ENCODE measurements around the gene RPIA. TPM values are rescaled to one million over a fixed set of nuclear protein-coding genes. Genes with fewer than 3 reads are reported as not detected.

Gene RPIA
- total and polyA plus RNA-seq, 2 of the 13 experiments (the other 11 are each of a cell fraction or from before 2014, with no cell fraction given) = 13.3 to 23.9 TPM

DNA sequence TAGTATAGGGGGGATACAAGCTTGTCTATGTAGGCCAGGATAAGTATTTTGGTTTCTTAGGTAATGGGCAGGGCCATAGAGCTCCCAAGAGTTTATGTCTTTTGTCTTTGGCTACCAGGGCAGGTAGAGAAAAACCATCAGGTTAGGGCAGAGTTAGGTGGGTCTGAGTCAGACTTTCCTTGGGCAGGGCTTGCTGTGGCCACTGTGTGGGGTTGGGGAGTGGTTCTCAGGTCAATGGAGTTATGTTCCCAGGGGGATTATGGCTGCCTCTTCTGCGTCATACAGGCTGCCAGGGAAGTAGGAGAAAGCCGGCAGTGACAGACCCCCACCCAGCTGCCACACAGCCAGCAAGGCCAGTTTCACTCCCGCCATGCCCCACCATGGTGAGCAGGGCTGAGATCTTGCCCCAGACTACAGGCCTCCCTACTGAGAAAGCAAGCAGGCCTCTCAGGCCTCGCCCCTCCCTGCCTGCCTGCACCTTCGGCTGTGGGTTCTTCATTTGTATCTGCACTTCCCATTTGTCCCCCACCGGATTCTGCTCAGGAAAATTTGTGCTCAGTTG lies 55.5 kb downstream of the RPIA start (continued):
- TF ChIP-seq, protein P1, sequence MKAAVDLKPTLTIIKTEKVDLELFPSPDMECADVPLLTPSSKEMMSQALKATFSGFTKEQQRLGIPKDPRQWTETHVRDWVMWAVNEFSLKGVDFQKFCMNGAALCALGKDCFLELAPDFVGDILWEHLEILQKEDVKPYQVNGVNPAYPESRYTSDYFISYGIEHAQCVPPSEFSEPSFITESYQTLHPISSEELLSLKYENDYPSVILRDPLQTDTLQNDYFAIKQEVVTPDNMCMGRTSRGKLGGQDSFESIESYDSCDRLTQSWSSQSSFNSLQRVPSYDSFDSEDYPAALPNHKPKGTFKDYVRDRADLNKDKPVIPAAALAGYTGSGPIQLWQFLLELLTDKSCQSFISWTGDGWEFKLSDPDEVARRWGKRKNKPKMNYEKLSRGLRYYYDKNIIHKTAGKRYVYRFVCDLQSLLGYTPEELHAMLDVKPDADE (CRISPR knock-in tag; IDR thresholded peaks at IDR 0.05) = no peak
- TF ChIP-seq ZSCAN12 (CRISPR knock-in tag; IDR thresholded peaks at IDR 0.05) = no peak
- TF ChIP-seq PHF8 (CRISPR knock-in tag; IDR thresholded peaks at IDR 0.05) = no peak
- no peak for TF ChIP-seq KLF13 (CRISPR knock-in tag; IDR thresholded peaks at IDR 0.05)
- TF ChIP-seq CREM (IDR thresholded peaks at IDR 0.05) = no peak
- no peak for TF ChIP-seq CREM (CRISPR knock-in tag; IDR thresholded peaks at IDR 0.05)
- no peak for TF ChIP-seq ZBTB38 (CRISPR knock-in tag; IDR thresholded peaks at IDR 0.05)
- TF ChIP-seq ZNF180 (CRISPR knock-in tag; IDR thresholded peaks at IDR 0.05; ENCODE audit: borderline replicate concordance, low read depth) = no peak

DNA sequence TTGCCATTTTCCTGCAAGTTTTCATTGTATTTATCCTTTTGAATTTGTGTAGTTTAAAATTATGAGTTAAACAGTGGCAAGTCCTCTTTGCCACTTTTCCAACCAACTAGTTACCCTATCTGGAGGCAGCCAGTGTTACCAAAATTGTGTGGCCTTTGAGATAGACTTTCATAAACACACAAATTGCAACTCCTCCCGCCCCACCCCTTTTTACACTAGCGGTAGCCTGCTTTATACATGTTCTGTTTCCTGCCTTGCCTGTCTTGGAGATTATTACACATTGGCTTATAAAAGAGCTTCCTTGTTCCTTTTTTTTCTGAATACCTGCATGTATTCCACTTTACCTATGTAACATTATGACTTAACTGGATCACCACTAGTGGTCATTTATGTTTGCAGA lies 56.5 kb downstream of the RPIA start:
- no peaks in the 10 kb centered on the region for H3K79me2 ChIP-seq (ENCODE audit: insufficient read depth, low read length)
- TF ChIP-seq NFE2L2 (IDR thresholded peaks at IDR 0.05; ENCODE audit: low read length) = no peak
- TF ChIP-seq, protein P2, sequence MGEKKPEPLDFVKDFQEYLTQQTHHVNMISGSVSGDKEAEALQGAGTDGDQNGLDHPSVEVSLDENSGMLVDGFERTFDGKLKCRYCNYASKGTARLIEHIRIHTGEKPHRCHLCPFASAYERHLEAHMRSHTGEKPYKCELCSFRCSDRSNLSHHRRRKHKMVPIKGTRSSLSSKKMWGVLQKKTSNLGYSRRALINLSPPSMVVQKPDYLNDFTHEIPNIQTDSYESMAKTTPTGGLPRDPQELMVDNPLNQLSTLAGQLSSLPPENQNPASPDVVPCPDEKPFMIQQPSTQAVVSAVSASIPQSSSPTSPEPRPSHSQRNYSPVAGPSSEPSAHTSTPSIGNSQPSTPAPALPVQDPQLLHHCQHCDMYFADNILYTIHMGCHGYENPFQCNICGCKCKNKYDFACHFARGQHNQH (CRISPR knock-in tag; IDR thresholded peaks at IDR 0.05) = no peak
- TF ChIP-seq, protein P3, sequence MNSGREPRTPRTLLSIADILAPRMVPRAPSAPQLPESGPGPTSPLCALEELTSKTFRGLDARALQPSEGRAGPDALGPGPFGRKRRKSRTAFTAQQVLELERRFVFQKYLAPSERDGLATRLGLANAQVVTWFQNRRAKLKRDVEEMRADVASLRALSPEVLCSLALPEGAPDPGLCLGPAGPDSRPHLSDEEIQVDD (CRISPR knock-in tag; IDR thresholded peaks at IDR 0.05; ENCODE audit: borderline replicate concordance) = no peak
- no peak for TF ChIP-seq KLF9 (CRISPR knock-in tag; IDR thresholded peaks at IDR 0.05; ENCODE audit: low read depth)
- TF ChIP-seq MBD4 (IDR thresholded peaks at IDR 0.05; ENCODE audit: borderline replicate concordance, low read length) = no peak
- TF ChIP-seq ZNF253 (CRISPR knock-in tag; IDR thresholded peaks at IDR 0.05; ENCODE audit: borderline replicate concordance) = no peak
- in situ Hi-C loops (cut with HindIII; ENCODE audit: extremely low pct_ligation_motif_present, low pct_unique_long_range_greater_than_20kb) (no loop called here), intact Hi-C loops (cut with micrococcal nuclease; ENCODE audit: unreplicated experiment) (no loop called here)
- ATAC-seq = no peak
- ChIA-PET POLR2A (no interaction called here), CTCF (ENCODE audit: low intra/inter-chr PET ratio, low total read pairs) (no interaction called here)
- H2AFZ ChIP-seq (ENCODE audit: low read length) = no peak overlapping the region
- no peaks in the 10 kb centered on the region for H3K27me3 ChIP-seq (ENCODE audit: control insufficient read depth in 1 of 2, insufficient read depth in 2 of 2, low read length in 2 of 2)
- BruUV-seq (replicated peaks) = no TSS peak
- no peak for DNase-seq (ENCODE audit: low spot score)
- H3K36me3 ChIP-seq (replicated peaks in 1 of 2; ENCODE audit: control insufficient read depth in 1 of 2, insufficient read depth in 2 of 2, low read length in 2 of 2) = peaks cover 10 to 78% of the 10 kb centered on the region in 2 experiments
- H3K4me1 ChIP-seq (ENCODE audit: insufficient read depth, low read length) = no peaks in the 10 kb centered on the region
- no peaks in the 10 kb centered on the region for H4K20me1 ChIP-seq (ENCODE audit: insufficient read depth, low read length)
- no peak overlapping the region for H3K9ac ChIP-seq (ENCODE audit: insufficient read depth, low read depth, low read length)
- no peaks in the 10 kb centered on the region for H3K9me3 ChIP-seq (ENCODE audit: low read length)
- no peak overlapping the region for H3K4me2 ChIP-seq (ENCODE audit: low read depth, low read length)
- no peak for FAIRE-seq
- no peak overlapping the region for H3K27ac ChIP-seq (ENCODE audit: extremely low read length, insufficient read depth, low read length)
- WGBS (ENCODE audit: low lambda C conversion rate) = 96% methylated on average over 2 of the region's 2 CpGs
- H3K4me3 ChIP-seq (replicated peaks in 1 of 3; ENCODE audit: insufficient read depth in 1 of 3, low read depth in 2 of 3, low read length in 3 of 3) = no peak overlapping the region

All from HepG2 (cell line).